Effector CD8-positive, alpha-beta T cell (primary cell): Measurements from ENCODE around the gene FAM53A.
"Not testable (repeated sequence)": the region's sequence is repeated elsewhere in the genome, so short reads cannot be mapped to it uniquely, and the experiment has no call there.

Experiments used
- DNase-seq: peaks from one replicate; lab custom pipeline; 2025; lab: John Stamatoyannopoulos, UW

The FAM53A gene

GRCh38 chr4:1685235-1686150 lies 1.4 kb upstream of the FAM53A start:
- no peak for DNase-seq

- DNase-seq = peak; percentile 89
Measured at GRCh38 chr4:1684506-1685234, 557 bp upstream of the FAM53A start.

GRCh38 chr4:1683261-1683735 lies 815 bp downstream of the FAM53A start:
- DNase-seq = no peak

- DNase-seq = no peak
Measured at GRCh38 chr4:1682860-1683259, 1.3 kb downstream of the FAM53A start.

- no peak for DNase-seq
Measured at GRCh38 chr4:1678244-1678643, 5.9 kb downstream of the FAM53A start.

- DNase-seq = no peak
Measured at GRCh38 chr4:1676605-1677525, 7.2 kb downstream of the FAM53A start.

GRCh38 chr4:1675802-1676137 lies 8.3 kb downstream of the FAM53A start:
- DNase-seq = no peak

- no peak for DNase-seq
Measured at GRCh38 chr4:1675136-1675801, 8.8 kb downstream of the FAM53A start.

- DNase-seq = no peak
Measured at GRCh38 chr4:1674682-1675081, 9.4 kb downstream of the FAM53A start.

- DNase-seq = no peak
Measured at GRCh38 chr4:1673671-1674070, 10.4 kb downstream of the FAM53A start.

GRCh38 chr4:1671011-1671410 lies 13.1 kb downstream of the FAM53A start:
- DNase-seq = not testable (repeated sequence)

- DNase-seq = no peak
Measured at GRCh38 chr4:1670279-1670678, 13.8 kb downstream of the FAM53A start.

- DNase-seq = no peak
Measured at GRCh38 chr4:1669850-1670249, 14.3 kb downstream of the FAM53A start.

- DNase-seq = no peak
Measured at GRCh38 chr4:1669270-1669669, 14.8 kb downstream of the FAM53A start.

GRCh38 chr4:1668488-1668840 lies 15.6 kb downstream of the FAM53A start:
- DNase-seq = no peak

GRCh38 chr4:1667273-1667672 lies 16.8 kb downstream of the FAM53A start:
- DNase-seq = no peak

GRCh38 chr4:1666391-1666790 lies 17.7 kb downstream of the FAM53A start:
- DNase-seq = no peak

GRCh38 chr4:1664141-1664540 lies 20.0 kb downstream of the FAM53A start:
- no peak for DNase-seq

- no peak for DNase-seq
Measured at GRCh38 chr4:1663549-1663948, 20.6 kb downstream of the FAM53A start.

- no peak for DNase-seq
Measured at GRCh38 chr4:1661695-1662094, 22.4 kb downstream of the FAM53A start.

- DNase-seq = no peak
Measured at GRCh38 chr4:1660948-1661677, 23.0 kb downstream of the FAM53A start.
